Fibroblast of peridontal ligament (primary cell): ENCODE results near the gene ADAM22.

Source experiments
- DNase-seq: peaks from one replicate; pipeline ENCODE4 v3.0.0-alpha.2; 2010; ENCODE audit errors: extremely low read depth

The ADAM22 gene

DNA sequence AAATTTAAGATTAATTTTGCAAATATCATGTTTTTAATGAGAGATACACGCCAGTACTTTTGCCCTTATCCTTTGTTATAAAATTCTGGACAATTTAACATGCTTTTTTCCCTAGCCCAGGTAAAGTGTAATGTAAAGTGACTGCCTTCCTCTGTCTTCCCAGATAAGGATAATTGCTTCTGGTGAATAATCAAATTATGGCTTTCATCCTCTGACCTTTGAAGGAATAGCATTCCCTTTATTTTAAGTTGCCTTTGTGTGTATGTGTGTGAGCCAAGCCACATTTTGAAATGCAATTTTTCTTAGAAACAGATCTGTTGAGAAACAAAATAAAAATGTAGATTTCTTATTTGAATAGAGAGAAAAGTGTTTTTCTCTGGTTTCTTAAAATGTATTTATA is 107.5 kb downstream of the ADAM22 start:
- DNase-seq: no peak

DNA sequence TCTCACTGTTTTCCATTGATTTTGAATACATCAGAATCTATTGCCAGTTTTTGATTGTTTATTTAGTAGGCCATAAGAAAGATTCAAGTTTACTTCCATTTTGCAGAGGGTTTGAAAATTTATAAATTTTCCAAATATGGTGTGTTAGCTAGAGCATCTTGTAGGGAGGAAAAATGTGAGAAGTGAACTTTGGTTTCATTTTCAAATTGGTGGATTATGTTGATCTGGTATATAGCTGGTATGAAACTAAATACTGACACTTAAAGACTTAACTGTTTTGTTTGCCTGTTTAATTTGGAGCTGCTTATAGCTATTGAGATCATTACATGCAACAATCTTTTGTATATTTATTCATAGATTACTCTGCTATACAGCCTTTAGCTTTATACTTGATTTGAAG is 108.1 kb downstream of the ADAM22 start:
- no peak for DNase-seq

DNA sequence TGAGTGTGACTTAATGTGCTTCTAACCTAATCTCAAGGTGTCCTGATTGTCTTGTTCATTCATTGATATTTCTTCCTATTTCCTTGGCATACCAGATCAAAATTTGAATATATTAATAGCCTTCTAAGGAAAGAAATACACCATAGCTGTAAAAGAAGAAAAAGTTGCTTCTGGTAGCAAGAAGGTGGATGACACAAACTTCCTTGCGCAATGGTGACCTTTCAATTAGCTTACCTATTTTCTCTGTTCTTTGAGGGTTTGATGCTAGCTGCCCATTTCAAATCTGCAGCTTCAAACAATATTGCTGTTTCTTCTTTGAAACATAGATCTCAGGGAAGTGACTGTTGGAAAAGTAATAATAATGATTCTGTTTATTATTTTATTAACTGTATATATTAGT is 108.8 kb downstream of the ADAM22 start:
- no peak for DNase-seq

DNA sequence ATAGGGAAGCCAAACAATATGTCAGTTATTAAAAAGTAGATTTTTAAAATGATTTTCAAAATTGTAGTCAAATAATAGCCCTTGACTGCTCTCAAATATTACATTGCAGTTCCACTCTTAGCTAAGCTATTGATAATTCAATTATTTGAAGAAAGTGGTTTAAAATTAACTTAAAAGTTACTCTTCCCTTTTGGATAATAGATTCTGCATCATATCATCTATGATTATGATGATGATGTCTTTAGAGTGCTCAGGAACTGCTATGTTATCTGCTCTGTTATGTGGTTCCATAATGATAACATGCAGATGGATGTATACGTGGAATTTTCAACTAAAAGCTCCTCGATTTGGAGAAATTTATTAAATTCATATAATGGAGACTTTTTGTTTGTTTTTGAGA is 110.0 kb downstream of the ADAM22 start:
- no peak for DNase-seq

DNA sequence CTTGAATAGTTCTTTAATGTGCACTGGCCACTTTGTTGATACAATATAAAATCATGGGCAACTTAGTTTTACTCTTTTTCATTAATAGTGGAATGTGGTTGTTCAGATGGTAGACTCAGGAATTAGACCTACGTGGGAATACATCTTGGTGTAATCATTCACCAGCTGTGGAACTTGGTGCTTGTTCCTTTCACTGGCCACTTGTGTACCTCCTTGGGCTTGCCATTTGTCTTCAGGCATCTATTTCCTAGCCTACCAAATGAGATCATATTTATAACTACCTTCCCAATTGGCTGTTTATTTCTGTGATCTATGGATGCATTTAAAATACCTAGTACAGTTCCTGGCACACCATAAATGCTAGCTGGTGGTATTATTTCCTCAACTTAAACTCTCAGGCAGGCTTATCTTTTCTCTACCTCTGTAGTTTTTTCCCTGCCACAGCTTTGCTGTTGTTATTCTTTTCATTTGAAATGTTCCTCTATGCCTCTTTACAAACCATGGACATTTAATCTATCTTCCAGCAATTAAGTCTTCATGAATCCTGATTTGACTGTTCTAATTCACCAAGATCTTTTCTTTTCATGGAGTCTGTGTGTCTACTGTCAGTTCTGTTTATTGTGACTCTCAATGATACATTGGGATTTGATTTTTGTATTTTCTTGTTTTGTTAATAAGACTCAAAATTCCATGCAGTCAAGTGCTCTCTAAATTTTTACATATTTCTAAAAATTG is 113.0 kb downstream of the ADAM22 start:
- no peak for DNase-seq

DNA sequence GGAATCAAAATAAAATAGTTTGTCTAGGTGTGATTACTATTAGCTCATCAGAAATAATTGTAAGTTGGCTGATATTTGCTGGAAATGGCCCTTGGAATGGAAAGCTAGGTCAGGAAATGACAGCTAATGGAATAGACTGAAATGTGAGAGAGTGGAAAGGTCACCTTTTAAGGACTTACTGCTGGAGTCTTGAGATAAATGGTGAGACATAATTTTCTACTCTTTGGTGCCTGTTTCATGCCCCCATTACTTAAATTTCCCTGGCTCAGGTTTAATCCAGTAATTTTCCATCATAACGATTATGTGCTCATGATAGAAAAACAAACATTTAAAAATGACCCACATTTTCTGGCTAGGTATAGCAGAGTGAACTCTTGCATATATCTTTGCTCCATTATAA is 123.6 kb downstream of the ADAM22 start:
- no peak for DNase-seq

DNA sequence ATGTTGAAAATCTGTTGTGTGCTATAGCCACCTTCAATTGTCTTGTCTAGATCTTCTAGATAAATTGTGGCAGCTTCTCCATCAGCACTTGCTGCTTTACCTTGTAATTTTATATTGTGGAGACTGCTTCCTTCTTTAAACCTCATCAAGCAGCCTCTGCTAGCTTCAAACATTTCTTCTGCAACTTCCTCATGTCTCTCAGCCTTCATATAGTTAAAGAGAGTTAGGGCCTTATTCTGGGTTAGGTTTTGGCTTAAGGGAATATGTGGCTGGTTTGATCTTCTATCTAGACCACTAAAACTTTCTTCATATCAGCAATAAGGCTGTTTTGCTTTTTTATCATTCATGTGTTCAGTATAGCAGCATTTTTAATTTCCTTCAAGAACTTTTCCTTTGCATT is 128.2 kb downstream of the ADAM22 start:
- DNase-seq: no peak

DNA sequence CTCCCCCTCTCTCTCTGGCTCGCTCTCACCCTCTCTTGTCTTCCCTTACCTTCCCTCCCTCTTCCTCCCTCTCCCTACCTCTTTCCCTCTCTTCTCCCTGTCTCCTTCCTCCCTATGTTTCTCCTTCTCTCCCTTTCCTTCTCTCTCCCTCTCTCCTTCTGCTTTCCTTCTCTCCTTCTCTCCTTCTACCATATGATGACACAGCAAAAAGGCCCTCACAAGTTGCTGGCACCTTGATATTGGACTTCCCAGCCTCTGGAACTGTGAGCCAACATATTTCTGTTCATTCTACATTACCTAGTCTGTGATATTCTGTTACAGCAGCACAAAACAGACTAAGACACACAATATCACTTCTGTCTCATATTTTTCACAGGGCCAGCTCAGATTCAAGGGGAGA is 135.0 kb downstream of the ADAM22 start:
- DNase-seq: no peak

DNA sequence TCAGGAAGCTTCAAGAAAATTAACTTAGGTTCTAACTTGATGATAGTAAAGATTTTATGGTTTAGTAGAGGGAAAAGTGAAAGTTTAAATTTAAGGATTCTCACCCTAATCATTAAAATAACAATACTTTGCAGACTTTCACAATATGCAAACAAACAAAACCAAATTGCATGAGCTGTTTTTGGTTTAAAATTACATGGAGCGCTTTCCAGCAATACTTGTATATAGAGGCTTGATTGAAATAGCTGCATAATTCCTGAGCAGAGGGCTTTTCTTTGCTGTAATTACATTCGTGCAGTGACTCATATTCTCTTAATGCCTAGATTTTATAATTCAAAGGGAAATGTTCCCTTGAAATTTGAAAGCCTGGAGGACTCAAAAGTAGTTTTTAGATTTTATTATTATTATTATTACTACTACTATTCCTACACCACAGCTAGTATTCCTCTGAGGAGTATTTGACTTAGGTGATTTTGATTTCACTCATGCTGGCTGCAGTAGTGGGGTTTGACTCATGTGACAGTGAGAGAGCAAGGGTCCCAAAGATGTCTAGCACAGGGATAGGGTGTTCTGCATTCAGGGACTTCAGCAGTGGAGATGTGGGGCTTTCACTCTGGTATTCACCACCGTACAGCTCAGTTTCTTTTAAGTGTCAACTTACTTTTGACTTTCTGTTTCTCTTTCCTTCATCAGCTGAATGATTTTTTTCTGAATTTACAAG is 138.1 kb downstream of the ADAM22 start:
- DNase-seq: peak; percentile 13

DNA sequence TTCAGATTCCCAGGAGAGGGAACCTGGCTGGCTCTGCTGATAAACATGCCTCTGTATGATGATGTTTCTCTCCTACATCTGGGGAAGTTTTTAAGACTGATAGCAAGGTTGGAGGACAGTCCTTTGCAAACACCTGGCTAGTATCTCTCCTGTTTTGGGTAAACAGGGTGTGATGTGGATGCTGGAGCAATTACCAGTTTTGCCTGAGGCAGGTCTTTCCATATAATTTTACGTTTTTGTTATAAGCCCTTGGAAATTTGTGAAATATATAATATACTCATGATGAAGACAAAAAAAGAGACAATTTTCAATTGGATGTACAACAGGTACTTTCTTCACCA is 138.6 kb downstream of the ADAM22 start:
- no peak for DNase-seq

DNA sequence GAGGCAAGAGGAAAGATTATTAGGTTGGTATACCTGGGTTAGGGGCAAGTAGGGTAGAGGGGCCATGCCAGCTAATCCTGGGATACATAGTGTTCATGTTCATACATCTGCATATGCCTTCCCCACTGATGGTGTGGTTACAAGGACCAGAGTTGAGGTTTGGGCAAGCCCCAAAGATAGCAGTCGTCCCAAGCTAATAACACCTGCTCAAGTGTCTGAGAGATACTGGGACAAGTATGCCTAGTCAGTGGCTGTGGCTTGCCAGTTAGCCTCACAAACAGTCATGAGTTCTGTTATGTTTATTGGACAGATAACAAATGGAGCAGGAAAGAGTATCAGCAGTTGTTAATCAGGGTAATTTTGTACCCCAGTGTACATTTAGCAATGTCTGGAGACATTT is 139.6 kb downstream of the ADAM22 start:
- no peak for DNase-seq

DNA sequence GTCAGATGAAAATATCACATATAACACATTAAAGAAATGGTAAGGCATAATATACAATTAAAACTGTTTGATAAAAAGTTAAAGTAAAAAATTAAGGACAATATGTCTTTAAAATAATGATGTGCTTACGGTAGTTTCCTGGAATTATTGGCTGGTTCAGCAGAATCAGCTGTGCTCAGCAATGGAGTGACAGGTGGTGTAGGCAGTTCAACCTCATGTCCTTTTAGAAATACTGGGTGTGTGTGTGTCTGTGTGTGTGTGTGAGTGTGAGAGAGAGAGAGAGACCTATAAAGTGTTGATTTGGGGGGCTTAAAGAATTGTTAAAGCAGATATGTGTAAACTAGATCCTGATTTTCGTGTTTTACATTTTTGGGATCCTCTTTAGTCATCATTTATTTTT is 141.2 kb downstream of the ADAM22 start:
- DNase-seq: no peak

DNA sequence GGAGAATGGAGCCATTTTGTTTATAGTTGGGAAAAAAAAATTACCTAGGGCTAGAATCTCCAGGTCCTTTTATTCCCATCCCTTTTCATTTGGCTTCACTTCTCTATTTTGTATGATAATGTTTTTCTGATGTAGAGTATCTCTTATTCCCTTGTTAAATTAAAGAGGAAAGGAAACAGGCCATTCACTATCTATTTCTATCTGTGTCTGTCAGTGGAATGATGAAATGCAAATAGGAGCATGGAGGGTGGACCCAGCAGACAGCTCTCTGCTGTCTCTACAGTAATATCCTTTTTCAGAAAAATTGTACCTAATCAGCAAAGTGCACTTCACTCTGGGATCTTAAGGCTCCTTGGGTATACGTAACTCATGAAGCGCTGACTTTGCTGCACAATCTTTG is 149.8 kb downstream of the ADAM22 start:
- no peak for DNase-seq

DNA sequence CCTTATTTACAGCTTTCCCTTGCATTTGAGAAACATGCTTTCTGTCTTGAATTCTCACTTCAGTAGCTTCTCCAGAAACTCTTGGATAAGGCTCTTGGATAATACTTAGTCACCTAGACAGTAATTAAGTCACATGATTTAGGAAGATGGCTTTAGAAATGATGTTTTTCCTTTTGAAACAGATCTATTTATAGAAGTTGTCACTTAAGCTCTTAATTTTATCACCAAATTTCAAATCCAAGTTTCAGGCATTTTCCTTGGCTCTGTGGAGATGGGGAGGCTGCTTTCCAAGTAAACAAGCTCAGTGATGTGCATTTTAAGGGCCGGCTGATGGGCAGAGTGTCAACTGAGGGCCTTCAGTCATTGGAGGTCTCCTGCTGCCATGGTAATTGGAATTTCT is 155.5 kb downstream of the ADAM22 start:
- DNase-seq: no peak

DNA sequence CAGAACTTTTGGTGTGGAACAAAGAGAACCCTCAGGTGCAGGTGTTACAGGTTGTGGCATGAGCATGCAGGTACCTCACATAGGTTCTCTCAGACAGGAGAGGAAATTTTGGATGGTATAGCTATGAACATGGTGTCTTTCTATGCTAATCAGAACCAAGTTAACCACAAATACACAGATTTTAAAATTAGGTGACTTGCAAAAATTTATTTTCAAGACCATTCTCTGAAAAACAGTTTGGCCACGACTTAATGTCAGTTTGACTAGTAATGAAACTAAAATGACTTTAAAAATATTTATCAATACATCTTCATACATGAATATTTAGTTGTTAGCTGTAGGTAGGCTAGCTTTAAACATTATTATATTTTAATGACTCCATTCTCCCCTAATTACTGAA is 156.2 kb downstream of the ADAM22 start:
- no peak for DNase-seq

DNA sequence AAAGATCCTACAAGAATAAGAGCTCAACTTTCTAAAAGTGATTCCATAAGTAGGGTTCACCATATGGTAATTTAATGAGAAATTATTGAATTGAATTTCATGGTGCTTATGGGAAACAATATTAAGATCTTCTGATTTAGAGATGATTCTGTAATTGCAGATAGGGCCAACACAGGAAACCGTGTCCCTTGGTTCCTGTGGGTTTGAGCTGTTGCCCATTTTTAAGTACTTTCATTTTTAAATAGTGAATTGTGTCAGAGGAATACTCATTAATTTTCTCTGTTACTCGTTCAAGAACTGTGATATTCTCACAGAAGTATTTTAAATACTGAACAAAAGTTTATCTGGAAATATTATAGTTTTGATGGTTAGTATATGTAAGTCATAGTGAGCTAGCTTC is 156.6 kb downstream of the ADAM22 start:
- DNase-seq: no peak

DNA sequence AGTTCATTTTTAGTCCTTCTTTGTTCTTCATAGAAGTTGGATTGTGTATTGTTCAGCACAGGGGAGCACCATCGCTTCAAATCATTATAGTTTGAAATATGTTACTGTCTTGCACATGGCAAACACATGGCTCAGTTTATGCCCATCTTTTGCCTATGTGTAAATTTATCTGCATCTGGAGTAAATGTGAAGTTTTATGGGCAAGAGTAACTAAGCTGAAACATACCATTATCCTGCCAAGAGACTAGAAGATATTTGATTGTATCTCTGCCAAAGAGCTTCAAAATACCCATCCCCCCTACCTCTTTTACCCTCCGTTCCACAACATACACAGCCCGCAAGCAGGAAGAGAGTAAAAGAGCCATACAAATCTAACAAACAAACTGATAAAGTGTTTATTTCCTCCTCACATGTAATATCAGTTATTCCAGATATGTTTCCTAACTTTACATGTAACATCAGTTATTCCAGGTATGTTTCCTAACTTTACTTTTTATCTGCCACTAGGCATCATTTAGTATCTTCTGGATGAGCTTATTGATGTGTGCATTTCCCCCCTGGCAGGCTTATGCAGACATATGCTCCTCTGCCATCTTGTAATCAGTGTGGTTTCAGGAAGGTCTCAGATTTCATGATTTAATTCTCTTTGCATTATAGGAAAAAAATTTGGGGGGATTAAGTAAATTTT is 158.1 kb downstream of the ADAM22 start:
- DNase-seq: no peak

DNA sequence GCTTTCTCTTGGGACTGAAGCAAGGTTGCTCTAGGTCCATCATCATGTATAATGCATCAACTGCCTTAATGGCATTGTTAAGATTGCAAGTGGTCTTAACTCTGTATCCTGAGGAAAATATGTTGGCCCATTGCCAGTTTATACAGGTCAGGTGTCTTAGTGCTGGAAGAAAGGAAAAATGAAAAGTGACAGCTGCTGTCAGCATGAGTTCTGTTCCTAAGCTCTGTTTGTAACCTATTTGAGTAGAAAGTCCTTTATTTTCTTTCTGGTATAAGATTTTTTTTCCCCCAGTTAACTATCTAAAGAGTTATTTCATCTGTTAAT is 158.6 kb downstream of the ADAM22 start:
- no peak for DNase-seq

DNA sequence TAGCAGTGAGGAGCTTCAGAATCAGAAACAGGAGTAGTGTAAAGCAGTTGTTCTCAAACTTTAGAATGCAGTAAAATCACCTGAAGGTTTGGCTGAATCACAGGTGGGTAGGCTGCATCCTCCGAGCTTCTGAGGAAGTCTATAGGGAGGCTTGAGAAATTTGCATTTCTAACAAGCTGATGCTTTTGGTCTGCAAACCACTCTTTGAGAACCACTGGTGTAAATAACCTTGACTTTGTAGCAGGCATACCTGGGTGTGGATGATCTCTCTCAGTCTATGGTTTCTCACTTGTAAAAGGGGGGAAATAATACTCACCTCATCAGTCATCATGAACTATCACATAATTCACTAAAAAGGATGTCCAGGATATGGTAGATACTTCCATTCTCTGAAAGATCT is 167.7 kb downstream of the ADAM22 start:
- no peak for DNase-seq

DNA sequence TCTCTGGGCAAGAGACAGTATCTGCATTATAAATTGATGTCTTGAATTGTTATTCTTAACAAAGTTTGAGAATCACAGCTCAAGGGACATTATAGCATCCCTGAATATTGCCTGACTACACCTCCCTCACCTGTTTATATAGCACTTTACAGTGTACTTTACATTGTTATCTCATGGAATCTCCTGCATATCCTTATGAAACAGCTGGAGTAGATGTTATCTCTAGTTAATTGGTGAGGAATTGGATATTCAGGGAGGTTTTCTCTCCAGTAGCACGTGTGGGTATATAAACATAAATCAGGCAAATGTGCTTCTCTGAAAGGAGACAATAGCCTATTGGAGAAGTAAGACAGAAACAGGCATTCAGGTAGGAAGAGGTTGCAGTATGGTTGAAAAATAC is 168.6 kb downstream of the ADAM22 start:
- DNase-seq: no peak

DNA sequence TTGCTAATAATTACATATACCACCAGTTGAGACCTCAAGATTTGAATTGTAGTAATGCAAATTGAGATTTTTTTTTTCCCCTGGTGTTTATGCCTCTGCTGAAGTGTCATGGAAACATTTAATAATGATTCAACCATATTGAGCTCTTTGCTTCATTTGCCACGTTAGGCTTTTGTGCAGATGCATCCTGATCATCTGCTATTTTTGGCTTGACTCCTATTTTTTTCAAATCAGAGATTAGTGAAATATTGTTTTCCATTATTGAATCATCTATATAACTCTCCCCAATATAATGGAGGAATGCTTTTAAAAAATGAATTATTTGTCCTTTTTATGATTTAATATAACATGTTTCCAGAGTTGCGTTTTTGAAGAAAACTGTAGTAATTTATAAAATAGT is 170.7 kb downstream of the ADAM22 start:
- no peak for DNase-seq

DNA sequence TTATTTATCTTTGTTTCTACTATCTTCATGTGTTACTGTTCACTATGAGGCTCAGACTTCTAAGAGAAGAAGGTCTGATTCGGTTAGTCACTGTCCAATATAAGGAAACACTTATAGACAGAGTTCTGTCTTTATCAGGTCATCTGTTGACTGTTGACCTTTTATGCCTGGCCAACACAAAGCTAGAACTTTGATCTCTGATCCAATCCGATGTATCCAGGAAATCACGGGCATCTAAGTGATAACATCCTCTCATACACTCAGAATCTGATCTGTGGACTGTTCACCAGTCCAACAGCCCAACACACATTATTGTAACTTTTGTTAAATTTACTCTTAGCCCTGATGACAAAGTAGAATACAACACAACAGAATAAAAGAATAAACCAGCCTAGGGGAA is 171.2 kb downstream of the ADAM22 start:
- no peak for DNase-seq

DNA sequence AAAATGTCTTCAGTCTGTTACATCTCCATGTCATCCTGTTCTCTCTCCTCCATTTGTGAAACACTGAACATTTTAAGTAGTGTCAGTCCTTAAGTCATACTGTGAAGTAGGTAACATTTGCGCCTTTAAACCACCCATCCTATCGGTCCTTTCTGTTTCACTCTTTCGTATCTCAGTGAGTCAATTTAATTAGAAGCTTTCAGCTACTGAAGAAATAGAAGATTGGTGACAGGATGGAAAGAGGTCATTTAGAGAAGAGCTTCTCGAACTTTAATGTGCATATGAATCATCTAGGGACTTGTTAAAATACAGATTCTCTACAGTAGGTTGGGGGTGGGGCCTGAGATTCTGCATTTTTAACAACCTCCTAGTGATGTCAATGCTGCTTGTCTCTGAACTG is 172.4 kb downstream of the ADAM22 start:
- DNase-seq: no peak
